ENCODE data around the gene CDHR5.

DNA sequence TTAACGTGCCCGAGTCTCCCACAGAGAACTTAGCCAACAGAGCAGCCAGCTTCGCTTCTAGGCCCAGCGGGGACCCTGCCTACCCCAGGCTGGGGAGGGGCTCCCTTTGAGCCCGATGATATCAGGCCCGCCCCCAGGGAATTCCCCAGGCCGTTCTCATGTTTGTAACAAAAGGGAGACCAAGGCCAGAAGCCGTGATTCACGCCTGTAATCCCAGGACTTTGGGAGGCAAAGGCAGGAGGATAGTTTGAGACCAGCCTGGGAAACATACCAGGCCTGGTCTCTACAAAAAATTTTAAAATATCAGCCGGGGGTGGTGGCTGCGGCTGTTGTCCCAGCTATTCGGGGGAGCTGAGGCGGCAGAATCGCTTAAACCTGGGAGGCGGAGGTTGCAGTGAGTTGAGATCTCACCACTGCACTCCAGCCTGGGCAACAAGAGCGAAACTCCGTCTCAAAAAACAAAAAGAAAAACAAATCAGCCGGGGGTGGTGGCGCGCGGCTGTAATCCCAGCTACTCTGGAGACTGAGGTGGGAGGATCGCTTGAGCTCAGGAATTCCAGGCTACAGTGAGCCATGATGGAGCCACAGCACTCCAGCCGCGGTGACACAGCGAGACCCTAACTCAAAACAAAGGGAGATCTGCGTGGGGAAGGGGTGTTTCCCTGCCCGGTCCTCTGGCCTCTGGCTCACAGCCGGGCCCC, 14.0 kb upstream of the CDHR5 start:
- TF ChIP-seq, protein P1, sequence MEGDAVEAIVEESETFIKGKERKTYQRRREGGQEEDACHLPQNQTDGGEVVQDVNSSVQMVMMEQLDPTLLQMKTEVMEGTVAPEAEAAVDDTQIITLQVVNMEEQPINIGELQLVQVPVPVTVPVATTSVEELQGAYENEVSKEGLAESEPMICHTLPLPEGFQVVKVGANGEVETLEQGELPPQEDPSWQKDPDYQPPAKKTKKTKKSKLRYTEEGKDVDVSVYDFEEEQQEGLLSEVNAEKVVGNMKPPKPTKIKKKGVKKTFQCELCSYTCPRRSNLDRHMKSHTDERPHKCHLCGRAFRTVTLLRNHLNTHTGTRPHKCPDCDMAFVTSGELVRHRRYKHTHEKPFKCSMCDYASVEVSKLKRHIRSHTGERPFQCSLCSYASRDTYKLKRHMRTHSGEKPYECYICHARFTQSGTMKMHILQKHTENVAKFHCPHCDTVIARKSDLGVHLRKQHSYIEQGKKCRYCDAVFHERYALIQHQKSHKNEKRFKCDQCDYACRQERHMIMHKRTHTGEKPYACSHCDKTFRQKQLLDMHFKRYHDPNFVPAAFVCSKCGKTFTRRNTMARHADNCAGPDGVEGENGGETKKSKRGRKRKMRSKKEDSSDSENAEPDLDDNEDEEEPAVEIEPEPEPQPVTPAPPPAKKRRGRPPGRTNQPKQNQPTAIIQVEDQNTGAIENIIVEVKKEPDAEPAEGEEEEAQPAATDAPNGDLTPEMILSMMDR (IDR thresholded peaks at IDR 0.05): no peak
- no peak for TF ChIP-seq RXRA (IDR thresholded peaks at IDR 0.05; ENCODE audit: borderline replicate concordance, low read depth)
- TF ChIP-seq, protein P2, sequence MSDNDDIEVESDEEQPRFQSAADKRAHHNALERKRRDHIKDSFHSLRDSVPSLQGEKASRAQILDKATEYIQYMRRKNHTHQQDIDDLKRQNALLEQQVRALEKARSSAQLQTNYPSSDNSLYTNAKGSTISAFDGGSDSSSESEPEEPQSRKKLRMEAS (IDR thresholded peaks at IDR 0.05; ENCODE audit: low read depth): no peak
- TF ChIP-seq YY1 (IDR thresholded peaks at IDR 0.05; ENCODE audit: low read depth): no peak
- no peak for TF ChIP-seq POLR2AphosphoS5 (IDR thresholded peaks at IDR 0.05; ENCODE audit: low read depth, low read length)
- TF ChIP-seq, protein P3, sequence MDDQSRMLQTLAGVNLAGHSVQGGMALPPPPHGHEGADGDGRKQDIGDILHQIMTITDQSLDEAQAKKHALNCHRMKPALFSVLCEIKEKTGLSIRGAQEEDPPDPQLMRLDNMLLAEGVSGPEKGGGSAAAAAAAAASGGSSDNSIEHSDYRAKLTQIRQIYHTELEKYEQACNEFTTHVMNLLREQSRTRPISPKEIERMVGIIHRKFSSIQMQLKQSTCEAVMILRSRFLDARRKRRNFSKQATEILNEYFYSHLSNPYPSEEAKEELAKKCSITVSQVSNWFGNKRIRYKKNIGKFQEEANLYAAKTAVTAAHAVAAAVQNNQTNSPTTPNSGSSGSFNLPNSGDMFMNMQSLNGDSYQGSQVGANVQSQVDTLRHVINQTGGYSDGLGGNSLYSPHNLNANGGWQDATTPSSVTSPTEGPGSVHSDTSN (IDR thresholded peaks at IDR 0.05): no peak
- TF ChIP-seq EZH2phosphoT487 (IDR thresholded peaks at IDR 0.05; ENCODE audit: borderline replicate concordance, low read depth): no peak
